HG03432 (cell line): Measurements from ENCODE around the gene MIOS.
A peak's percentile ranks its signal among the peaks of the same experiment; 100 is the strongest.
"Not testable (repeated sequence)": the region's sequence is repeated elsewhere in the genome, so short reads cannot be mapped to it uniquely, and the experiment has no call there.

ENCODE experiments used
- ATAC-seq: cut with Tn5 transposase; IDR thresholded peaks from one replicate; pipeline ENCODE4 v1.9.1; 2021; ENCODE audit warnings: mild to moderate bottlenecking, moderate library complexity; ENCODE audit not compliant: unreplicated experiment

The MIOS gene

DNA sequence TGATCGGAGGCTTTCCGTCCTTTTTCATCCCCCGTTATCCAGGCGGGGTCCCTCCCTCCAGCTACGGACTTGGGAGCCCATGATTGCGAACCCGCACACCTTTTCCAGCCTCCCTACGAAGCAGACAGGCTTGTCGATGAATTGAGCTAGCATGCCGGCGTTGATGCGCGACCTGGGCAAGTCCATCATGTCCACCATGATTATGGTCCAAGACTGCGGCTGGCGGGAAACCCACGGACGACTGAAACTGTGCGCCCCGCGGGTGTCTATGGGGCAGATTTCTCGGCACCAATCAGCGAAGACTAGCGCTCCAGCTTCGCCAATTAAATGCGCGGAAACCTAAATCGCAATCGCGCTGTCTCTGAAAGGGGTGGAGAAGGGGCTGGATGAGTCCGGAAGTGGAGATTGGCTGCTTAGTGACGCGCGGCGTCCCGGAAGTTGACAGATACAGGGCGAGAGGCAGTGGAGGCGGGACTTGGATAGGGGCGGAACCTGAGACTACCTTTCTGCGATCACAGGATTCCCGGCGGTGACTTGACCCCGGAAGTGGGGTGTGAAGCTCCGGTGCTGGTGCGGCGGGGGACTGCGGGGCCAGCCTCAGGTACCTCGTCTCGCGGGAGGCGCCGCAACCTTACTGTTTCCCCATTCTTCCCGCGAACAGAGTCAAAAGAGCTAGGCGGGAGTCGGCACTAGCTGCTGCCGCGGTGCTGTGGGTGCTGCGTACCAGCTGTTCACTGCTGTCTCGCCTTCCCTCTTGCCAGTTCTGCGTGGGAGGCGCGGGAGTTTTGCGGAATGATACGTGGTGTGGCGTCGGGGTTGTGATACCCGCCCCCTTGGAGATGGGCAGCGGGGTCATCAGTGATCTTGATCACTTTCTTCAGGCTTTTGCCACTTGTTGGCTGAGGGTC lies 73.8 kb downstream of the MIOS start, which contains the start of gene UMAD1:
TSS of gene UMAD1 (plus strand) at position 532 of the 908 bp plus-strand sequence. CDS start 32,620 bp downstream, outside the sequence.
- ATAC-seq: peak; percentile 98

DNA sequence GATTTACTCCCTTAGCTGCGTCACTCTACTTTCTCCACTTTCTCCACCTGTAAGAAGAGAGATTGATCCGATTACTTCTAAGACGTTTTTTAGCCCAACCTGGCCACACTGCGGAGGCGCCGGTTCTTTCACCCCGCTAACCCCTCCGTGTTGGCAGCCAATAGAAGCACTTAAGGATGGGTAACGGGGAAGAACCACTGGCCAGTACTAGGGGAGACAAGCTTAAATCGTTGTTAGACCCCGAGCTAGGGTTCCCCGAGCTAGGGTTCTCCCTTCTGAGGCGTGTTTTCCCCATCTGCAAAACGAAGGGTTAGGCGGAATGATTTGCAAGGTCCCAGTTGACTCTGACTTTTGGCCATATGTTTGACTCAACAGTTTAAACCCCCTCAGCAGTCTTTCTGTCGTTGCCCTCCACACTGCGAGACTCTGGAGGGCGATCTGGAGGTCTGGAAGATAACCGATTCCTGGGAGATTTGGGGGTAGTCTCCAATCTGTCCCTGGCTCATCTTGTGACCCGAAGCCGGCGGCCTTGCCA lies 74.5 kb downstream of the MIOS start:
- peak; percentile 11 for ATAC-seq

- no peak for ATAC-seq
Measured at GRCh38 chr7:7642081-7642480, 75.4 kb downstream of the MIOS start.

GRCh38 chr7:7647495-7648036 lies 80.9 kb downstream of the MIOS start:
- no peak for ATAC-seq

DNA sequence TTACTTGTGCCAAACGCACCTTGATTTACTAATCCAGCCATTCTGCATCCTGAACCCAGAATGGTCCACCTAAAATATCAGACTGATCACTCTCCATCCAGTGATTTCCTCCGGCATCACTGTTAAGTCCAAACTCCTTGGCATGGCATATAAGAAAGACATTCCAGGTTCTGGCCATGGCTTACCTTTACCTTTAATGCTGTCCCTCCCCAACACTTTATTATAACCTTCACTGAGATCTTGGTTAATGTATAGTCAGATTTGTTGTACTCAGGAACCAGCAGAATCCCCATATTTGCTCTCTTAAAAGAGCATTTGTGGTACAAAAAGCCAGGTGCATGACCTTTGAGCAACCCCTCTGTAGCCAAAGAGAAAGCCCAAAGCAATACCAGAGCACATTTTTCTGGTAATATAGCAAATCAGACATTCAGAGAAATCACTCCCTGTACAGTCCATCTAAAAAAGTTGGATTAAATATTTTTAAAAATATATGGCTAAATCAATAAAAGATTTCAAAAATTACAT lies 84.1 kb downstream of the MIOS start:
- ATAC-seq: no peak

DNA sequence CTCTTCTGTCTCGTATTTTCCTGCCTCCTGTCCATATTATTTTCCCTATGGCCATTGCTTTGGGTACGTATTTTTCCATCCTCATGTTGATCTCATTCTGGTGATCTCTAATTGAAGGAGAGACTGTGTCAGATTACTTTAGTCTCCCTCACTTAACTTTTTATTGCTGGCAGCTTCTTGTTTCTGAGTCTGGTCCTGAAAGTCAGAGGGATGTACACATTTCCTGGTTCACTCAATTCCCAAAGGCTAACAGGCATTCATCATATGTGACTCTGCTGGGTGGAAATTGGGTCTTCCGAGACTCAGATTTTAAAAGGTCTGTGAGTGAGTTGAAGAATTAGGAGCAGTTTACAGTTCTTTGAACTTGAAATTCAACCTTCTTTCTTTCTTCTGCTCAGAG lies 84.8 kb downstream of the MIOS start:
- no peak for ATAC-seq

DNA sequence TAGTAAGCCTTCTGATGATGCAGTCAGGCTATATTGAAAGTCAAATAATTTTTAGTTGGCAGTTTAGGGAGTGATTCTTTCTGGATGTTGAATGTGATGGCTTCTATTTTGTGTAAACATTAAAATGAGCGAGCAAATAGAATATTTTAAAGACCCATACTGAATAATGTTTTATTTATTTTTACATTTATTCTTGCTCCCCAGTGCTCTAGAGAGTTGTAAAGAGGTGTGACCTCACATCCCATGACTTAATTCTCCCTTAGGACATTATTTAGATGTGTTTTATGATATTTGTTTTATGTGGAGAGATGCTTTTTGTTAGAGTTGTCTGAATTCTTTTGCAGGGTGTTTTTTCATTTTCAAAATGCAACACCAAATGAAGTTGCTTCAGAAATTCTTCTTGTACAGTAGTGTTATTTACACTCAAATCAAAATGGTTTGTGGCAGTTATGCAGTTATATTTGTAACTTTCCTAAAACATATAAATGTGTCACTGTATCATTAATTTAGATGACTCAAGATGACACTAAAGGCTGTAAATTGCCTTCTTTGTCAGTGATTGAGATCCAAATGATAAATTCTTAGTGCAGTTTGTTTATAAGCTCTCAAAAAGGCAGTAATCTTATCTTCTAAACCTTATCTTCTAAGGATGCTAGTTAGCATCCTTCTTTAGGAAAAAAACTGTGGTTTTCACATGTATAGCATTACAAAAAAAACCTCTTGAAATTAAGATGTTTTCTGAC lies 86.3 kb downstream of the MIOS start:
- no peak for ATAC-seq

GRCh38 chr7:7653593-7654187 lies 87.0 kb downstream of the MIOS start:
- no peak for ATAC-seq

DNA sequence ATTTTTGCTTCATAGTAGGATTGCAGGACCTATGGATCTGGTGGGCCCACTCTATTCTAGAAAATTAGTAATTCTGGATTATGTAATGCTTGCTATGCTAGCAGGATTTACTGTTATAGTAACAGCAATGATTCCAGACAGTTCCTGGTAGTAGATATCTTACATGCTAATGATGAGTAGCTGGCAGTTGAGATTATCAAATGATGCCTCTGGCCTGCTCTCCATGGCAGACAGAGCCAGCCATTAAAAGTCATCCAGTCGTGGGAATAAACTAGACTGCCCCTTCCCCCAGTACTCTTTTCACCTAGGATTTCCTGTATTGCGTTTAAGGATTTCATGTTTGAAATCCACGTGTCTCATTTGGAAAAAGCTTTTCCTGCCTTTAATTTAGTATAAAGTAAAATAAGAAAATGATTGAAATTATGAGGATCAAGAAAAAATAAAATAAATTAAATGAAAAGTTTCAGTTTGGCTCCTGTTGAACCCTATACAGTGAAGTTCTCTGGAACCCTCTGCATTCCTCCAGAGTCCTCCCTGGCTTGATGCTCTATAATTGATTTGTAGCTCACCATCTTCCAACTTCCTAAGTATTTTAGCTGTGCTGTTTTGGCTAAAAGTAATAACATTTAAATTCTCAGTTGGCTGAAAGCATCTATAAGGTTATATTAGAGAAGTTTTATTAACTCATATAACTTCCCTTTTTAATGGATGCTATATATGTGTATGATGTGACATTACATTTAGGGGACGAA lies 88.5 kb downstream of the MIOS start:
- ATAC-seq: no peak

- not testable (repeated sequence) for ATAC-seq
Measured at GRCh38 chr7:7656459-7656858, 89.8 kb downstream of the MIOS start.
